HFF-Myc (cell line): ENCODE data around the gene COMMD10.
A peak's percentile ranks its signal among the peaks of the same experiment; 100 is the strongest.

Experiments used
- DNase-seq: peaks from one replicate; pipeline ENCODE4 v3.0.0-alpha.2; 2011; ENCODE audit warnings: low read depth; ENCODE audit errors: extremely low read depth
- H3K4me3 ChIP-seq: replicated peaks from 2 replicates; pipeline ENCODE4 v1.5.1; 2011; ENCODE audit warnings: low read depth, mild to moderate bottlenecking, control low read depth, low read length
- TF ChIP-seq, protein P1 (sequence below): IDR thresholded peaks from 2 replicates; pipeline ENCODE4 v1.5.1; 2012; ENCODE audit warnings: mild to moderate bottlenecking, low read depth, low read length, control low read depth; ENCODE audit errors: missing control alignments

The COMMD10 gene

DNA sequence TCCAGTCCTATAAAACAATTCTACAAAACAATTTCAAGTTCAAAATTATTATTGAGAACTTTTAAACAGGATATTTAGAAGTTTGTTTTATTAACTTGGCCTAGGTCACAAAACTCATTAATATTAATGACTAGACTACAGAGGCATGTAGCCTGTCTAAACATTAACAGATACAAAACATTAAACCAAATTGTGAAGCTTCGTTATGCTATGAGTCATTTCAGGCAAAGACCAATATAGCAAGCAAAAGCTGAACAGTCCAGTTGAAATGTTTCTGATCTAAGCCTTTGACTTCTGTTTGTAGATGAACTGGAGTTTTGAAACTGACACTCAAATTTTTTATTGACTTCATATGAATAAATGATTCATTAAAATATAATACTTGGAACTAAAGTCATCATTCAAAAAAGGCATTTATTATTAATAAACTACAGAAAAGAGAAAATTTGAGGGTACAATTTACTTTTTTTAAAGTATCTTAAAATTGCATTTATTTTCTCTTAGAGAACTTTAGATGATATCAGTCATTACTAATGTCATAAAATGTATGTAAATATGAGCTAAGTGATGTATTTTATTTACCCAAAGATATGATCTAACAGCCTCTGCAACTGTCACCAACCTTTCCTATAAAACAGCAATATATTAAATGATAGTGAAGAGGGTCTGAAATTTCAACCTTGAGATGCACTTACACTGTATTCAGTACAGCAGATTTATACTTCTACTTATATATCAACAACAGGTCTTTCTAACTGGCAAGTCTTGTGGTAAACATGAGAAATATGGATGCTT lies 188.8 kb downstream of the COMMD10 start:
- H3K4me3 ChIP-seq, result no peak overlapping the region
- DNase-seq, result peak; percentile 12
- TF ChIP-seq, protein P1, sequence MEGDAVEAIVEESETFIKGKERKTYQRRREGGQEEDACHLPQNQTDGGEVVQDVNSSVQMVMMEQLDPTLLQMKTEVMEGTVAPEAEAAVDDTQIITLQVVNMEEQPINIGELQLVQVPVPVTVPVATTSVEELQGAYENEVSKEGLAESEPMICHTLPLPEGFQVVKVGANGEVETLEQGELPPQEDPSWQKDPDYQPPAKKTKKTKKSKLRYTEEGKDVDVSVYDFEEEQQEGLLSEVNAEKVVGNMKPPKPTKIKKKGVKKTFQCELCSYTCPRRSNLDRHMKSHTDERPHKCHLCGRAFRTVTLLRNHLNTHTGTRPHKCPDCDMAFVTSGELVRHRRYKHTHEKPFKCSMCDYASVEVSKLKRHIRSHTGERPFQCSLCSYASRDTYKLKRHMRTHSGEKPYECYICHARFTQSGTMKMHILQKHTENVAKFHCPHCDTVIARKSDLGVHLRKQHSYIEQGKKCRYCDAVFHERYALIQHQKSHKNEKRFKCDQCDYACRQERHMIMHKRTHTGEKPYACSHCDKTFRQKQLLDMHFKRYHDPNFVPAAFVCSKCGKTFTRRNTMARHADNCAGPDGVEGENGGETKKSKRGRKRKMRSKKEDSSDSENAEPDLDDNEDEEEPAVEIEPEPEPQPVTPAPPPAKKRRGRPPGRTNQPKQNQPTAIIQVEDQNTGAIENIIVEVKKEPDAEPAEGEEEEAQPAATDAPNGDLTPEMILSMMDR, result no peak

DNA sequence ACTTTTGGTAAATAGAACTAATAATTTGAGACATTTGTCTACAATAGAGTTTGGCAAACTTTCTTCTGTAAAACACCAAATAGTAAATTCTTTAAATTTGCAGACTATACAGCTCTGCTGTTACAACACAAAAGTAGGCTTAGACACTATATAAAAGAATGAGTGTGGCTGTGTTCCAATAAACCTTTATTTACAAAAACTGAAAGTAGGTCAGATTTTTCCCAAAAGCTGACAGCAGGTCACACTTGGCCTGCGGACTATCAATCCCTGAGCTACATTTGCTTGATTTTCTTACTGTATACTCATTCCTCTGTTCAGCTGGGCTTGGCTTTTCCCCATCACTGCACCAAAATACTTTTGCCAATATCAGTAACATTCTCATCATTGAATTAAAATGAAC lies 189.4 kb downstream of the COMMD10 start:
- DNase-seq, result no peak
- no peak overlapping the region for H3K4me3 ChIP-seq
- TF ChIP-seq, protein P1, result no peak

DNA sequence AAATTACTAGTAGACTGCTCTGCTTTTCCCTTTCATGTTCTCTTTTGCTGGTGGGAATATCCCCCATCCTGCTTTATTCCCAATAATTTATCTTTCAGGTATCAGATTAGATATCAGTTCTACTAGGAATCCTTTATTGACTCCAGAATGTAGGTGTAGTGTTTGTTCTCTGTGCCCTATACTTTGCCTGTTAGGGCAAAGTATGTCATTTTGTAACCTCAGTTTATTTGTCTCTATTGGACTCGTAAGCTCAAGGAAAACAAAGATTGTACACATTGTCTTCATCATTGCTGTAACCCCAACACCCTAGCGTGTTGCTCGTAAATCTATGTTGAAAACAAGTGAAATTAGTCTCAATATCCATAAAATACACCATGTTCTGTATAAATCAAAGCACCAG lies 190.5 kb downstream of the COMMD10 start:
- TF ChIP-seq, protein P1, result no peak
- no peak overlapping the region for H3K4me3 ChIP-seq
- DNase-seq, result no peak

DNA sequence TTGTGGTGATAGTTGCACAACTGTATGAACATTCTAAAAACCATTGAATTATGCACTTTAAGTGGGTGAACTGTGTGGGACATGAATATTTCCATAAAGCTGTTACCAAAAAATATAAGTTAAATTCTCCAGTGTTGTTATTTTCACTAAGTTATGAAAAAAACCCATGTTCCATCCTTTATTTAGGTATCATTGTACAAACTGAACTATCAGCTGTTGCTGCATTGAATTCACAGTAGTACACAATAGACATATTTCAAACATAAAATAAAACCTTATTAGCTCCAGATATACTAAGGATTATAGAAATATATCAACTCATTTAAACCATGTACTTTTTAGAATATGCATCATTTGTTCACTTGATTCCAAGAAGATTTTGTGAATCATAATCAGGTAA lies 192.1 kb downstream of the COMMD10 start:
- TF ChIP-seq, protein P1, result no peak
- DNase-seq, result no peak

DNA sequence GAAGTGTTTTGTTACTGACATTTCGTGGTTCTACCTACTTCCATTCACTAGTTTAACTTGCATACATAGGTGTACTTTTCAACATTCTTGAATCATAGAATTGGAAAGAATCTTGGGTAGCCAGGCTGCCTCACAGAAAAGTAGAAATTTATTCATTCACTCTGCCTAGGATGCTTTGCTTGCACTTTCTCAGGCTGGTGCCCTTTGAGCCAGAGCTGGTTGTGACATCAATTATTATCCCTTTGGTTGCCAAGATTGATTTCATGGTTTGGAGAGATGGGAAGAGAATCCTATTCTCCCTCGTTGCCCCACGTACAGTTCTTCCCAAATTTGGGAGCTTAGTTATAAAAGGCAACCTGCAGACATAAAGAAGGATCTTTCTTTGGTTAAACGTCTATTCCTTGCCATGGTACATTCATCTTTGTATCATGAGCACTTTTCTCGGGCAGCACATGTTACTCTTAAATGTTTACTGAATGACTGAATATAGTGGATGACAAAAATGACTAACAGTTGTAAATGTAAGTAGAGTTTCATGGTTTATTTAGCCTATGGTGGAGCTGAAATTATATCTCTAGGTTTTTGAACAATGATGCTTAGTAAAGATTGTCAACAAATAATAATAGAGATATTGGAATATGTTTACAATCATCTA lies 195.5 kb downstream of the COMMD10 start:
- TF ChIP-seq, protein P1, result no peak
- H3K4me3 ChIP-seq, result no peak overlapping the region
- no peak for DNase-seq

More for the DNA sequence above, 192.1 kb downstream of the COMMD10 start:
- H3K4me3 ChIP-seq, result no peak overlapping the region

DNA sequence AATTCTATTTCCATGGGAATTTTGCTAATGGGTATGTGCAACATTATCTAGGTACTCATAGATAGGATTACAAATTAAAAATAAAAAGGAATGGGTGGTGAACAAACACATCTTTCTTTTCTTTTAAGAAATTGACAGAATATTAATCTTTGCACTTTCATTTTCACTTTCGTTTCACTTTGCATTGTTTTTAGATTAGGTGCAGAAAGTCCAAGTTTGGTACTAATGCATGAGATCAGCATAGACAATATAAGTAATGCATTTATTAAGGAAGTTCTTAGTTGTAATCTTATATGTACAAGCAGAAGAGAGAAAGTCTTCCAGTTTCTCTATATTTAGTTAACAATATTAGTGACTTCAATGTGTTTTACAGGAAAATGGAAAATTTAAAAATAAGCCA lies 196.5 kb downstream of the COMMD10 start:
- TF ChIP-seq, protein P1, result no peak
- no peak for DNase-seq
- H3K4me3 ChIP-seq, result no peak overlapping the region
